Measurements from ENCODE around the gene STOX1. TPM values are rescaled to one million over a fixed set of nuclear protein-coding genes. Genes with fewer than 3 reads are reported as not detected.

Gene STOX1
- total and polyA plus RNA-seq, 2 of the 8 experiments (the other 6 are each of a cell fraction or from before 2014, with no cell fraction given), result 0.92 to 2.6 TPM

GRCh38 chr10:68924593-68924992 lies 97.3 kb downstream of the STOX1 start (continued):
- no peak for TF ChIP-seq CEBPB (IDR thresholded peaks at IDR 0.05; ENCODE audit: low read depth, low read length)
- TF ChIP-seq CBX5 (IDR thresholded peaks at IDR 0.05; ENCODE audit: low read depth, low read length), result no peak
- no peak for TF ChIP-seq SUZ12 (IDR thresholded peaks at IDR 0.05; ENCODE audit: low read length)
- TF ChIP-seq KDM1A (IDR thresholded peaks at IDR 0.05; ENCODE audit: borderline replicate concordance, low read length), result no peak

Measured in H1 (cell line).